ENCODE measurements around the gene PPP1R15B.

Gene PPP1R15B

DNA sequence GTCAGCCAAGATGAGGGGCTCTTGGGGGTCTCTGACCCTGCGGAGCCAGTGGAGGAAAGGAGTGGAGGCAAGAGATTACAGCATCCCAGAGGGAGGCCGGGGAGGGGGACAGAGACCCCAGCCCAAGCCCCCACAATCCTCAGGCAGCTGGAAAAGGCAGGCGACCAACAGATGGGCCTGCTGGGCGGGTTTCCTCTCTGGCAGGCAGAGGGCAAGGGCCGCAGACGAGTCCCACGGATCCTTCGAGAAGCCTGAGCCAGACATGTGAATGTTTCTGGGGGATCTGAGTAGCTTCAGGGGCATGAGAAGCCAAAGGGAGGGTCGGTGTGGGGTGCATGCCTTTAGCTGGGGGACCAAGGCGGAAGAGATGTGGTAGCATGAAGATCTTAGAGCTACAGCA lies 49.8 kb downstream of the PPP1R15B start:
- CTCF ChIA-PET = interaction anchor here (0.6 to 7.8 kb wide), 15 partner anchors 10 to 501 kb away, joined by 3 to 110 read pairs (median 8); partner anchors contain the start of gene REN
- POLR2A ChIA-PET = no interaction called here
- TF ChIP-seq, protein P1, sequence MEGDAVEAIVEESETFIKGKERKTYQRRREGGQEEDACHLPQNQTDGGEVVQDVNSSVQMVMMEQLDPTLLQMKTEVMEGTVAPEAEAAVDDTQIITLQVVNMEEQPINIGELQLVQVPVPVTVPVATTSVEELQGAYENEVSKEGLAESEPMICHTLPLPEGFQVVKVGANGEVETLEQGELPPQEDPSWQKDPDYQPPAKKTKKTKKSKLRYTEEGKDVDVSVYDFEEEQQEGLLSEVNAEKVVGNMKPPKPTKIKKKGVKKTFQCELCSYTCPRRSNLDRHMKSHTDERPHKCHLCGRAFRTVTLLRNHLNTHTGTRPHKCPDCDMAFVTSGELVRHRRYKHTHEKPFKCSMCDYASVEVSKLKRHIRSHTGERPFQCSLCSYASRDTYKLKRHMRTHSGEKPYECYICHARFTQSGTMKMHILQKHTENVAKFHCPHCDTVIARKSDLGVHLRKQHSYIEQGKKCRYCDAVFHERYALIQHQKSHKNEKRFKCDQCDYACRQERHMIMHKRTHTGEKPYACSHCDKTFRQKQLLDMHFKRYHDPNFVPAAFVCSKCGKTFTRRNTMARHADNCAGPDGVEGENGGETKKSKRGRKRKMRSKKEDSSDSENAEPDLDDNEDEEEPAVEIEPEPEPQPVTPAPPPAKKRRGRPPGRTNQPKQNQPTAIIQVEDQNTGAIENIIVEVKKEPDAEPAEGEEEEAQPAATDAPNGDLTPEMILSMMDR (IDR thresholded peaks at IDR 0.05; ENCODE audit: control extremely low read depth, extremely low read depth, low read depth, missing control alignments) = no peak
- no peak for DNase-seq (ENCODE audit: extremely low spot score)

DNA sequence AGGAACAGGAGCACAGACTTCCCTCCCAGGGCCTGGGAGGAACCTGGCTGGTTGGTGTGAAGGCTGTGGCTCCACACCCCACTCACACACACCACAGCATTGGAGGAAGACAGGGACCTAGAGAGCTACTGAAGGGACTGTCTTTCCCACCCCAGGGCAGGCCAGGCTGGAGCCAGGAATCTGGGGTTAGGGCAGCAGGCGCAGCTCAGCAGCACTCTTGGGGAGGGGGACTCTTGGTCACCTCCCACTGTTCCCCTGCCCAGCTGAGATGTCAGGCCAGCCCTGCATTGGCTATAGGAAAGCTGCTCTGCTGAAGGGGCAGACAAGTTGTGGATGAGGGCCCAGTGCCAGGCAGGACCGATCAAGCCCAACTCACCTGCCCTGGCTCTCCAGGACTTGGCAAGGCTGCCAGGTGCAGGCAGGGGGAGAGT lies 50.3 kb downstream of the PPP1R15B start:
- ChIA-PET CTCF (interaction anchor here (1.0 to 7.8 kb wide), 8 partner anchors 9 to 232 kb away, joined by 3 to 110 read pairs (median 4); partner anchors contain the start of gene REN), POLR2A (no interaction called here)
- TF ChIP-seq, protein P1 (IDR thresholded peaks at IDR 0.05; ENCODE audit: control extremely low read depth, extremely low read depth, low read depth, missing control alignments) = no peak
- DNase-seq (ENCODE audit: extremely low spot score) = no peak

DNA sequence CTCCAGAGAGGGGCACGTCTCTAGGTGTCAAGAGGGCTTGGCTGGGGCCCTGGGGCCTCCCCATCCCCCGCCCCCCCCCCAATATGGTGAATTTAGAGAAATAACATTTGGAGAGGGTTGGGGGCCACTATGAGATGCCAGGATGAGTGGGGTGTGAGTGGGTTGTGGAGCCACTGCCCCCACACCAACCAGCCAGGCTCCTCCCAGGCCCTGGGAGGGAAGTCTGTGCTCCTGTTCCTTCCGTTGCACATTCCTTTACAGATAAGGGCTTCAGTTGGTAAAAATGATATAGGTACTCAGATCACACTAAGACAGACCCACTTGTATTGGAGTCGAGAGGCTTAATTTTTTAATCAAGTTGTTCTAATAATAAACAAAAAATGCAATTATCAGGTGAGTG lies 51.3 kb downstream of the PPP1R15B start:
- CTCF ChIA-PET = interaction anchor here (0.9 to 7.8 kb wide), 5 partner anchors 15 to 231 kb away, joined by 3 to 110 read pairs (median 5); partner anchors contain the start of gene REN
- TF ChIP-seq, protein P1 (IDR thresholded peaks at IDR 0.05; ENCODE audit: control extremely low read depth, extremely low read depth, low read depth, missing control alignments) = no peak
- POLR2A ChIA-PET = interaction anchor here (0.6 kb wide), 1 partner anchor 496 kb away, joined by 3 read pairs; no protein-coding TSS in a partner anchor
- DNase-seq (ENCODE audit: extremely low spot score) = no peak

DNA sequence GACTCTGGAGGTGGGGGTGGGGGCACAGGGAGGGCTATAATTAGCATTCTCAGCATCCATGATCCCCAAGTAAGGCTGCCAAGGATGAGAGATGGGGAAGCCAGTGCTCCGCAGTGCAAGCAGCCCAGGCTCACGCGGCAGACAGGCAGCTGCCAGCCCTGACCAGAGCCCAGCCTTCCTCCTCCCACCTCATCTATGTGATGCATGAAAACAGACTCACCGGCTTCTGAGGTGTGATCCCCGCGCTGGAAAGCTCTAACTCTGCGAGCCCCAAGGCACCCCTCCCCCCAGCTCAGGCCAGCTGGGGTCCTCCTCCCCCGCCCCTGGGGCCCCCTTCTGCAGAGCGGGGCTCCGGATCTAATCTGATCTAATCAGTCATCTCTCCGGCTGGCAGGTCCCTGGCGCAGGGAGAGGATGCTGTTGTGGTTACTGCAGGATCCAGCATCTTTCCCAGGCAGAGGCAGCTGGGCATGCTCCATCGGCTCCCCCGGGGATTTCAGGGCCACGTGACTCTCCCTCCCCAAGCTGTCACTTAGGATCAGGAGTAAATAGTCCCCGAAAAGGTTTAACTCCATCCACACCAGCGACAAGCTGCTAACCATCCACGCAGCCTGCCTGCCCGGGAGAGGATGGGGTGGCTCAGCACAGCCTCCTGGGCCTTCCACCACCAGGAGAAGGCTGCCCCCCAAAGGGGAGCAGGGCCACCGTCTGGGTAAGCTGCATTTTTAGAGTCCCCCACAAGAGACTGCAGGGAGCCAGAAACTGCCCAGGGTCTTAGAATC lies 52.0 kb downstream of the PPP1R15B start, which contains the start of gene PLEKHA6:
Gene PLEKHA6, minus strand, starts transcription at position 456 of the 782 bp plus-strand sequence. CDS start 86,202 bp downstream, outside the sequence.
- DNase-seq (ENCODE audit: extremely low spot score) = no peak
- ChIA-PET POLR2A (no interaction called here), CTCF (interaction anchor here (0.9 to 7.8 kb wide), 4 partner anchors 15 to 195 kb away, joined by 3 to 110 read pairs (median 40); partner anchors contain the start of gene REN)
- TF ChIP-seq, protein P1 (IDR thresholded peaks at IDR 0.05; ENCODE audit: control extremely low read depth, extremely low read depth, low read depth, missing control alignments) = no peak

DNA sequence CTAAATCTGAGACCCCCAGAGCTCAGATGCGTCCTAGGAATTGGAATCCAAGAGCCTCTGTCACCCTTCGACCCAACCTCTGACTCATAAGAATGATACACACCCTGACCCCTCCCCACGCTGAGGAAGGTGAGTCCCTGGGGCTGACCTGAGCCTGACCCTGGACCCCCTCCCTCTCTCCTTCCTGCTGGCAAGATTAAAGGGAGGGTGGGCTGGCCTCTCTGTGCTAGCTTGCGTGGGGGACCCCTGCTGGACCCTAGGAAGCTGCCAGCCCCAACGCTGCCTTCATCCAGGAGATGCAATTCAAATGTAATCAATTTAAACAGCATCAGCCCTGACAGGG lies 52.5 kb downstream of the PPP1R15B start:
- DNase-seq (ENCODE audit: extremely low spot score) = no peak
- TF ChIP-seq, protein P1 (IDR thresholded peaks at IDR 0.05; ENCODE audit: control extremely low read depth, extremely low read depth, low read depth, missing control alignments) = no peak
- ChIA-PET CTCF (interaction anchor here (0.6 to 7.8 kb wide), 5 partner anchors 15 to 194 kb away, joined by 3 to 110 read pairs (median 5); partner anchors contain the start of gene REN), POLR2A (no interaction called here)

DNA sequence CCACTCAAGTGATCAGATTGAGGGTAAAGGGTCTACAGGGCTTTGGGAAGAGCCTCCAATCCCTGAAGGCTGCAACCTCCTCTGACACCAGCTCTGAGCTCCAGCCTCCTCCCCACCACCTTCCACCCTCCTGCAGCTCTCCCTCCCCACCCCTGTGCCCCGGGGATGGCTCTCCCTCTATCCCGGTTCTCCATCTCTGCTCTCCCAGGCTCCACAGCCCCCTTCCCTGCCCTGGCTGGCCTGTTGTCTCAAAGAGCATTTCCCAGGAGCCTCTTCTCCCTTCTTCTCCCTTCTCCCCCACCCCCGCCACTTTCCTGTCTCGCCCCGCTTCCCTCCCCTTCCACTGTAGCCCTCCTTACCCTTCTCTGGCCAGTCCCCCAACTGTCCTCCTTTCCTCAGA lies 53.0 kb downstream of the PPP1R15B start:
- ChIA-PET CTCF (interaction anchor here (0.6 to 7.8 kb wide), 6 partner anchors 14 to 194 kb away, joined by 3 to 110 read pairs (median 4); partner anchors contain the start of gene REN), POLR2A (no interaction called here)
- DNase-seq (ENCODE audit: extremely low spot score) = no peak

More for the DNA sequence above, 53.0 kb downstream of the PPP1R15B start:
- TF ChIP-seq, protein P1 (IDR thresholded peaks at IDR 0.05; ENCODE audit: control extremely low read depth, extremely low read depth, low read depth, missing control alignments) = no peak

Measured in GM10248 (cell line).